ENCODE results near the gene ALG3.

ALG3 gene

DNA sequence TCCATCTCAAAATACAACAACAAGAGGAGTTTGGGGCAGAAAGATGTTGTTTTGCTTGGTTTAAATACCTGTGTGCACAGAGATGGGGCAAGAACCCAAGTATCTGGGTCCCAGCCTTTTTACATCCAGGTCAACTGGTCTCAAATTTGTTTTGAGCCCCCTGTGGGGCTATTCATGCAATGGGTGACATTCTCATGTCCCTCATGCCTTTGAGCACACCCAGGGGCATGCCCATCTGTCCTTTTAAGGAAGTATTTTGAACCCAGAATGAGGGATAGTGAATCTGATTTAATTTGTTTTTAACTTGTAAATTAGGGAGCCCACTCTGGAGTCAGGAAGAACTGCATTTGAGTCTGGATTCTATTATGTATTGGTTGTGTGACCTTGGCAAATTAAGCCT lies 47.9 kb downstream of the ALG3 start:
- Histone ChIP-seq H3K4me1 (ENCODE audit: insufficient read depth, insufficient read length) (peaks cover 2% of the 10 kb centered on the region), H3K4me3 (ENCODE audit: insufficient read length, low read depth) (no peak overlapping the region), H3K27me3 (ENCODE audit: insufficient read depth, insufficient read length) (no peaks in the 10 kb centered on the region), H3K9me3 (ENCODE audit: insufficient read depth, low read length) (no peaks in the 10 kb centered on the region), H3K36me3 (ENCODE audit: insufficient read depth, insufficient read length, low read length) (peaks cover 8% of the 10 kb centered on the region), H3K9ac (ENCODE audit: insufficient read length, low read depth) (no peak overlapping the region)
- no peak for TF ChIP-seq ZNF274 (IDR thresholded peaks at IDR 0.05; ENCODE audit: low read depth, low read length)
- TF ChIP-seq SUZ12 (IDR thresholded peaks at IDR 0.05; ENCODE audit: extremely low read depth, insufficient read depth, insufficient read length): no peak
- TF ChIP-seq YY1 (IDR thresholded peaks at IDR 0.05; ENCODE audit: insufficient read depth, insufficient read length): no peak
- DNase-seq (ENCODE audit: low read depth, low spot score): no peak

DNA sequence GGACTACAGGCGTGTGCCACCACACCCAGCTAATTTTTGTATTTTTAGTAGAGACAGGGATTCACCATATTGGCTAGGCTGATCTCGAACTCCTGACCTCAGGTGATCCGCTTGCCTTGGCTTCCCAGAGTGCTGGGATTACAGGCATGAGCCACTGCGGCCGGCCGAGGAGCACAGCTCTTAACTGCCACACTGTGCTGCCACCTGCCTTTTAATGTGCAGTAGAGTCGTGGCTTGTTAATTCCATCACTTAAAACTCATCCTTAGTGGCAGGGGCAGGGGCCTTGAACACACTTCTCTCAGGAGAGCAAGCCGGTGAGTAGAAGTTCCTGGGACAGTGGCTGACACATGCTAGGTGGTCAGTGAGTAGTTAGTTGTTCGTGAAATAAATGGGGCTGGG lies 50.3 kb downstream of the ALG3 start:
- no peak for DNase-seq (ENCODE audit: low read depth, low spot score)
- TF ChIP-seq SUZ12 (IDR thresholded peaks at IDR 0.05; ENCODE audit: extremely low read depth, insufficient read depth, insufficient read length) (no peak), YY1 (IDR thresholded peaks at IDR 0.05; ENCODE audit: insufficient read depth, insufficient read length) (no peak), ZNF274 (IDR thresholded peaks at IDR 0.05; ENCODE audit: low read depth, low read length) (no peak)
- no peak overlapping the region for H3K9ac ChIP-seq (ENCODE audit: insufficient read length, low read depth)
- H3K4me3 ChIP-seq (ENCODE audit: insufficient read length, low read depth): no peak overlapping the region
- peaks cover 2% of the 10 kb centered on the region for H3K4me1 ChIP-seq (ENCODE audit: insufficient read depth, insufficient read length)
- H3K36me3 ChIP-seq (ENCODE audit: insufficient read depth, insufficient read length, low read length): peaks cover 30% of the 10 kb centered on the region
- no peaks in the 10 kb centered on the region for H3K9me3 ChIP-seq (ENCODE audit: insufficient read depth, low read length)
- H3K27me3 ChIP-seq (ENCODE audit: insufficient read depth, insufficient read length): no peaks in the 10 kb centered on the region

DNA sequence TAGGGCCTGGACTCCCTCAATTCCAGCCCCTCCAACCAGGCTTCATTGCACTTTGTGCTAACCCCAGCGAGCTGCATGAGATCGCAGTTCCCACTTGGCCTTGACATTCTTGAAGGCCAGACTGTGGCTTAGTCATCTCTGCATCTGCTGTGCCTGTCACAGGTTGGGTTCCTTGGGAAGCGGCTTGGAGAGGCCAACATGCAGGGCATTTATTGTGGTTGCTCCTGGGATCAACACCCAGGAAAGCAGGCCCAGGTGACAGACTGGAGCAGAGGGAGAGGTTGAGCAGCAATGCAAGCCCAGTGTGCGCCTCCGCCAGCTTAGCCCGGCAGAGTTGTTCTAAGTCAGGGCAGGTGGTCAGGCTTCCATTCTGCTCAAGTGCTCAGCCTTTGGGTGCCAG lies 52.2 kb downstream of the ALG3 start:
- Histone ChIP-seq H3K9ac (ENCODE audit: insufficient read length, low read depth) (no peak overlapping the region), H3K4me1 (ENCODE audit: insufficient read depth, insufficient read length) (peaks cover 2% of the 10 kb centered on the region), H3K9me3 (ENCODE audit: insufficient read depth, low read length) (no peaks in the 10 kb centered on the region), H3K4me3 (ENCODE audit: insufficient read length, low read depth) (no peak overlapping the region), H3K27me3 (ENCODE audit: insufficient read depth, insufficient read length) (no peaks in the 10 kb centered on the region), H3K36me3 (ENCODE audit: insufficient read depth, insufficient read length, low read length) (peaks cover 50% of the 10 kb centered on the region)
- DNase-seq (ENCODE audit: low read depth, low spot score): no peak
- TF ChIP-seq YY1 (IDR thresholded peaks at IDR 0.05; ENCODE audit: insufficient read depth, insufficient read length) (no peak), ZNF274 (IDR thresholded peaks at IDR 0.05; ENCODE audit: low read depth, low read length) (no peak), SUZ12 (IDR thresholded peaks at IDR 0.05; ENCODE audit: extremely low read depth, insufficient read depth, insufficient read length) (no peak)

DNA sequence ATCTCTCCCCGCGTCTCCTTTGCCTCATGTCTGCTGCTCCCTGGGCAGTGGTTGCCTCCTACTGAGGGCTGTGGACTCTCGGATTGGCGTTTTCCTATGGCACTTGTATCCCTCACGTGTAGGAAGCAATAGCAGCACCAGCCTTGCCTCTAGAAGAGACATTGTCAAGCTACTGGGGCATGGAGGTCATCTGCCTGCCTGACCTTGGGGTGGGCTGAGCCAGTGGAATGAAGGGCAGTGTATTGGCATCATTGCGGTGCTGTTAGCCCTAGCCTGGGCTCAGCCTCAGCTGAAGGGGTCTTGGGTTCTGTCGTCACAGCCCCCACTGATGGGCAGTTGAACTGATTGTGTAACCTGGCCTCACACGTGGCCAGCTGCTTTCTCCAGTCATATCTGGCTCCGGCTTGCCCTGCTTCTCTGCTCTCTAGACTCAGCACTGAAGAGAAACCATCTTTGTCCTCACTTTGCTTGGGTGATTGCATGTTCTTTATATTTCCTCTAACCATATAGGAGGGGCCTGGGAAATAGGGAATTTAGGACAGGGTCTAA lies 54.7 kb downstream of the ALG3 start:
- Histone ChIP-seq H3K4me3 (ENCODE audit: insufficient read length, low read depth) (no peak overlapping the region), H3K9me3 (ENCODE audit: insufficient read depth, low read length) (no peaks in the 10 kb centered on the region), H3K9ac (ENCODE audit: insufficient read length, low read depth) (no peak overlapping the region), H3K4me1 (ENCODE audit: insufficient read depth, insufficient read length) (peaks cover 2% of the 10 kb centered on the region), H3K27me3 (ENCODE audit: insufficient read depth, insufficient read length) (no peaks in the 10 kb centered on the region), H3K36me3 (ENCODE audit: insufficient read depth, insufficient read length, low read length) (peaks cover 75% of the 10 kb centered on the region)
- no peak for TF ChIP-seq ZNF274 (IDR thresholded peaks at IDR 0.05; ENCODE audit: low read depth, low read length)
- no peak for TF ChIP-seq SUZ12 (IDR thresholded peaks at IDR 0.05; ENCODE audit: extremely low read depth, insufficient read depth, insufficient read length)
- TF ChIP-seq YY1 (IDR thresholded peaks at IDR 0.05; ENCODE audit: insufficient read depth, insufficient read length): no peak
- DNase-seq (ENCODE audit: low read depth, low spot score): no peak

DNA sequence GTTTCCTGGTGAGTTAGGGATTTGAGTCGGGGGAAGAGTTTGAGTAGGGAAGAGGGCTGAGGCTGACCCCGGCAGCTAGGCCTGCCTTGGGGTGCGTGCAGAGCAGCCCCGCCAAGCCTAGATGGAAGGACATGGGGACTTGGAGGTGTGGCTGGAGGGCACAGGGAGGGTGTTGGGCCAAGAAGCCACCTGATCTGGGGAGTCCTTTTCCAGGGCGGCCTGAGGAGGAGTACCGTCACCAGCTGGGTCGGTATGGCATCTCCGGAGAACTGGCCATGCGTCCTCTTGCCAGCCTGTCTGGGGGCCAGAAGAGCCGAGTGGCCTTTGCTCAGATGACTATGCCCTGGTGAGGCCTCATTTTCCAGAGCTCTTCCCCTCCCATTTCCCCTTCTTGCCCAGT lies 55.9 kb downstream of the ALG3 start:
- peaks cover 2% of the 10 kb centered on the region for H3K4me1 ChIP-seq (ENCODE audit: insufficient read depth, insufficient read length)
- DNase-seq (ENCODE audit: low read depth, low spot score): no peak
- TF ChIP-seq YY1 (IDR thresholded peaks at IDR 0.05; ENCODE audit: insufficient read depth, insufficient read length) (no peak), SUZ12 (IDR thresholded peaks at IDR 0.05; ENCODE audit: extremely low read depth, insufficient read depth, insufficient read length) (no peak), ZNF274 (IDR thresholded peaks at IDR 0.05; ENCODE audit: low read depth, low read length) (no peak)
- H3K36me3 ChIP-seq (ENCODE audit: insufficient read depth, insufficient read length, low read length): peaks cover 86% of the 10 kb centered on the region
- H3K9ac ChIP-seq (ENCODE audit: insufficient read length, low read depth): no peak overlapping the region
- no peaks in the 10 kb centered on the region for H3K27me3 ChIP-seq (ENCODE audit: insufficient read depth, insufficient read length)
- H3K4me3 ChIP-seq (ENCODE audit: insufficient read length, low read depth): no peak overlapping the region
- no peaks in the 10 kb centered on the region for H3K9me3 ChIP-seq (ENCODE audit: insufficient read depth, low read length)
